CD14-positive monocyte (primary cell): ENCODE data around the gene CRACDL. TPM values are rescaled to one million over a fixed set of nuclear protein-coding genes. Genes with fewer than 3 reads are reported as not detected.

Experiments
- DNase-seq, 3 donors: peaks; one replicate each; pipeline ENCODE4 v3.0.0-alpha.2; 2011 to 2022
- H2AFZ ChIP-seq: 2 replicates; pipeline ENCODE4 v1.6.0; 2012; ENCODE audit warnings: mild to moderate bottlenecking, low read depth, low read length, inconsistent platforms; ENCODE audit not compliant: insufficient read depth, poor library complexity, severe bottlenecking
- H3K27ac ChIP-seq, 2 donors: 1 replicate in 1 of 2; 2 replicates in 1 of 2; pipeline ENCODE4 v1.5.1; 2012 to 2013; ENCODE audit warnings: low read length in 2 of 2, control low read depth in 1 of 2, inconsistent platforms in 1 of 2, low read depth in 1 of 2, mild to moderate bottlenecking in 1 of 2
- H3K27me3 ChIP-seq, 2 donors: one replicate each; pipeline versions ENCODE4 v1.6.0 to v1.6.1; 2011 to 2013; ENCODE audit warnings: low read length in 2 of 2; ENCODE audit not compliant: control insufficient read depth in 2 of 2, insufficient read depth in 2 of 2
- H3K36me3 ChIP-seq, 2 donors: replicated peaks in 1 of 2; 1 replicate in 1 of 2; 2 replicates in 1 of 2; pipeline versions ENCODE4 v1.5.1 to v1.6.1; 2012 to 2013; ENCODE audit warnings: low read length in 2 of 2, control low read depth in 1 of 2, inconsistent platforms in 1 of 2, mild to moderate bottlenecking in 1 of 2; ENCODE audit not compliant: insufficient read depth in 2 of 2, control insufficient read depth in 1 of 2
- H3K4me1 ChIP-seq, 2 donors: 1 replicate in 1 of 2; 2 replicates in 1 of 2; pipeline versions ENCODE4 v1.5.1 to v1.6.1; 2012 to 2013; ENCODE audit warnings: low read length in 2 of 2, control low read depth in 1 of 2, inconsistent platforms in 1 of 2, mild to moderate bottlenecking in 1 of 2, moderate library complexity in 1 of 2; ENCODE audit not compliant: insufficient read depth in 2 of 2, control insufficient read depth in 1 of 2
- H3K4me2 ChIP-seq: replicated peaks from 2 replicates; pipeline ENCODE3; 2012; ENCODE audit warnings: low read length, moderate library complexity, mild to moderate bottlenecking; ENCODE audit not compliant: poor library complexity, severe bottlenecking; ENCODE audit errors: extremely low read depth
- H3K4me3 ChIP-seq, 3 experiments: fragments of 200-600 bp in 1 of 3; sonication (generic) in 1 of 3; replicated peaks in 1 of 3; 1 replicate in 2 of 3; 2 replicates in 1 of 3; pipeline ENCODE4 v1.5.1; 2011 to 2013; ENCODE audit warnings: low read length in 3 of 3, mild to moderate bottlenecking in 3 of 3, control low read depth in 2 of 3, low read depth in 2 of 3, inconsistent platforms in 1 of 3, moderate library complexity in 1 of 3
- H3K79me2 ChIP-seq: 2 replicates; pipeline ENCODE4 v1.6.0; 2012; ENCODE audit warnings: mild to moderate bottlenecking, control low read depth, inconsistent platforms, low read length, moderate library complexity; ENCODE audit not compliant: insufficient read depth
- H3K9ac ChIP-seq: 2 replicates; pipeline ENCODE4 v1.6.0; 2017; ENCODE audit warnings: low read length, mild to moderate bottlenecking; ENCODE audit not compliant: insufficient read depth, poor library complexity, severe bottlenecking
- H3K9me3 ChIP-seq, 2 donors: replicated peaks in 1 of 2; 1 replicate in 1 of 2; 2 replicates in 1 of 2; pipeline versions ENCODE4 v1.5.1 to v1.6.1; 2012 to 2013; ENCODE audit warnings: low read length in 2 of 2, control low read depth in 1 of 2; ENCODE audit not compliant: control insufficient read depth in 1 of 2, insufficient read depth in 1 of 2
- H4K20me1 ChIP-seq: 2 replicates; pipeline ENCODE4 v1.6.0; 2012; ENCODE audit warnings: mild to moderate bottlenecking, low read length, control low read depth, moderate library complexity; ENCODE audit not compliant: insufficient read depth
- H3K27ac Mint-ChIP-seq, 7 donors: one replicate each; pipeline ENCODE4 v1.8.0; 2020; ENCODE audit warnings: mild to moderate bottlenecking in 7 of 7, mixed read lengths in 7 of 7, moderate library complexity in 6 of 7, inconsistent platforms in 2 of 7
- H3K27me3 Mint-ChIP-seq, 3 donors: one replicate each; pipeline ENCODE4 v1.8.0; 2021 to 2022; ENCODE audit warnings: low read depth in 3 of 3, mild to moderate bottlenecking in 3 of 3, mixed read lengths in 3 of 3, moderate library complexity in 3 of 3, inconsistent platforms in 1 of 3
- H3K36me3 Mint-ChIP-seq, 2 donors: one replicate each; pipeline ENCODE4 v1.8.0; 2020; ENCODE audit warnings: mixed read lengths in 2 of 2, inconsistent platforms in 1 of 2, mild to moderate bottlenecking in 1 of 2
- H3K4me1 Mint-ChIP-seq: one replicate; pipeline ENCODE4 v1.8.0; 2020; ENCODE audit warnings: mild to moderate bottlenecking, mixed read lengths
- H3K4me3 Mint-ChIP-seq, 2 donors: one replicate each; pipeline ENCODE4 v1.8.0; 2020; ENCODE audit warnings: mild to moderate bottlenecking in 2 of 2, mixed read lengths in 2 of 2, moderate library complexity in 1 of 2
- H3K9me3 Mint-ChIP-seq, 7 donors: one replicate each; pipeline ENCODE4 v1.8.0; 2020 to 2022; ENCODE audit warnings: mixed read lengths in 7 of 7, mild to moderate bottlenecking in 6 of 7, moderate library complexity in 6 of 7, inconsistent platforms in 2 of 7
- CTCF ChIP-seq: fragments of 200-600 bp; IDR thresholded peaks from one replicate; pipeline ENCODE4 v1.8.0; 2022; ENCODE audit warnings: antibody characterized with exemption, mild to moderate bottlenecking
- WGBS: methylation state at CpG from one replicate; pipeline ENCODE4 v1.1.5; 2013; ENCODE audit warnings: missing lambda C conversion rate; ENCODE audit not compliant: insufficient coverage; 5-methylcytosine and 5-hydroxymethylcytosine counted together
- intact Hi-C, 2 donors: fragments of 100-400 bp; cut with micrococcal nuclease; formaldehyde crosslinking; loops; one replicate each; pipeline versions ENCODE4 v1.15.0 to v1.15.1; 2023
- polyA plus RNA-seq, 3 donors: library from polyadenylated mRNA; depleted of rRNA in 1 of 3; unstranded in 2 of 3; stranded (reverse) in 1 of 3; fragments of 300-500 nt in 2 of 3; fragments of >200 nt in 1 of 3; fragmentation: Illumina TruSeq in 2 of 3; gene quantifications; 1 replicate in 2 of 3; 2 replicates in 1 of 3; pipeline ENCODE4 v1.2.3, GENCODE V29; 2012 to 2021

Gene CRACDL
- polyA plus RNA-seq, 3 donors = 0.12 to 0.35 (median 0.28) TPM

- no peak overlapping the region for H3K9ac ChIP-seq
- peaks cover 0 to 7% (median 0%) of the 10 kb centered on the region in 3 donors for H3K27me3 Mint-ChIP-seq
- H3K9me3 Mint-ChIP-seq = peaks cover 0 to 3% (median 0%) of the 10 kb centered on the region in 7 donors
- no peaks in the 10 kb centered on the region for H3K36me3 ChIP-seq
- intact Hi-C loops = no loop called here
- no peaks in the 10 kb centered on the region for H4K20me1 ChIP-seq
- H3K4me2 ChIP-seq = no peak overlapping the region
- no peaks in the 10 kb centered on the region for H3K9me3 ChIP-seq
- H3K4me1 ChIP-seq = peaks cover 20 to 22% of the 10 kb centered on the region in 2 donors
- no peak overlapping the region for H3K4me3 Mint-ChIP-seq
- no peak for DNase-seq
- no peaks in the 10 kb centered on the region for H3K79me2 ChIP-seq
- peaks cover 29% of the 10 kb centered on the region for H3K4me1 Mint-ChIP-seq
- 89% methylated on average over 14 of the region's 17 CpGs for WGBS
- H3K36me3 Mint-ChIP-seq = no peaks in the 10 kb centered on the region
- H3K4me3 ChIP-seq = no peak overlapping the region
- no peak overlapping the region for H3K27ac Mint-ChIP-seq
- no peak overlapping the region for H3K27ac ChIP-seq
- H2AFZ ChIP-seq = no peak overlapping the region
- TF ChIP-seq CTCF = no peak
- peaks cover 0 to 2% of the 10 kb centered on the region in 2 donors for H3K27me3 ChIP-seq
These were observed 24.5 kb downstream of the CRACDL start for GRCh38 chr2:98911376-98912154.

- intact Hi-C loops = no loop called here
- Mint-ChIP-seq H3K4me1 (peaks cover 29% of the 10 kb centered on the region), H3K27ac (no peak overlapping the region)
These were observed 25.0 kb downstream of the CRACDL start for GRCh38 chr2:98911126-98911375.

More at GRCh38 chr2:98911126-98911375, 25.0 kb downstream of the CRACDL start:
- H3K36me3 Mint-ChIP-seq = no peaks in the 10 kb centered on the region
- Histone ChIP-seq H3K36me3 (no peaks in the 10 kb centered on the region), H2AFZ (no peak overlapping the region), H3K9me3 (no peaks in the 10 kb centered on the region), H3K9ac (no peak overlapping the region), H3K79me2 (no peaks in the 10 kb centered on the region), H4K20me1 (no peaks in the 10 kb centered on the region), H3K27ac (no peak overlapping the region), H3K4me3 (no peak overlapping the region), H3K4me2 (no peak overlapping the region), H3K27me3 (peaks cover 0 to under 1% of the 10 kb centered on the region in 2 donors), H3K4me1 (peaks cover 20 to 22% of the 10 kb centered on the region in 2 donors)
- WGBS = 100% methylated on average over 7 of the region's 7 CpGs
- peaks cover 0 to 3% (median 0%) of the 10 kb centered on the region in 7 donors for H3K9me3 Mint-ChIP-seq
- TF ChIP-seq CTCF = no peak
- peaks cover 0 to 7% (median 0%) of the 10 kb centered on the region in 3 donors for H3K27me3 Mint-ChIP-seq
- DNase-seq = no peak
- H3K4me3 Mint-ChIP-seq = no peak overlapping the region
